DMS153 treated with DMSO at 0.1 percent for 48 hours (cell line): ENCODE results near the gene TMEM236.

Source experiments
- DNase-seq: peaks from one replicate; lab custom pipeline; 2025; ENCODE audit not compliant: unreplicated experiment; lab: John Stamatoyannopoulos, UW

Gene TMEM236

GRCh38 chr10:17787087-17787961 is 35.3 kb downstream of the TMEM236 start:
- DNase-seq = no peak

DNA sequence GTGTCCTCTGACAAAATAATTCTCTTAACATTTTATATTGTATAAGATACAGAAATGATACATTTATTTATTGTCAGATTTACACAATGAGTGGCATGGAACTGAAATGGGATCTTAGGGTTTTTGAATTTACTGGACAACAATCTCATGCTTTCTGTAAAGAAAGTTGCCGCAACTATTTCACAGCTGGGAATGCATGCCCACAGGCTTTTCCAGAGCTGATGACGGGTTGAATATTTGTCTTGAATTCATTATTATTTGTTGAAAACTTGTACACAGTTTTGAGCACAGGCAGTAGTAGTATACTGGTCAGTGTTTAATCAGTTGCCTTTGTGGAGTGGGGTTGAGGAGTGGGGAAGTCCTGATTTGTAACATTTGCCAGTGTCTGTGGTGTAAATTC is 36.6 kb downstream of the TMEM236 start:
- no peak for DNase-seq

DNA sequence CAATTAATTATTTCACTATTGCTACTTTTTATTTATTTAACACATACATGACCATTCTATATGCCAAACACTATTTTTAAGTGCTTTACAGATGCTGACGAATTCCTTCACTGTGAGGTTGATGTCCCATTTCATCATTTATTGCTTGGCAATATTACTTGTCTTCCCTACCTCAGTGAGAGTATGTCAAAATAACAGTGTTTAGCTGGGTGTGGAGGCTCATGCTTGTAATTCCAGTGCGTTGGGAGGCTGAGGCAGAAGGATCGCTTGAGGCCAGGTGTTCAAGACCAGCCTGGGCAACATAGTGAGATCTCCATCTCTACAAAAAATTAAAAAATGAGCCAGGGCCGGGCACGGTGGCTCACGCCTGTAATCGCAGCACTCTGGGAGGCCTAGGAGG is 37.4 kb downstream of the TMEM236 start:
- DNase-seq = no peak

- DNase-seq = no peak
Measured at GRCh38 chr10:17790651-17791050, 38.6 kb downstream of the TMEM236 start.

DNA sequence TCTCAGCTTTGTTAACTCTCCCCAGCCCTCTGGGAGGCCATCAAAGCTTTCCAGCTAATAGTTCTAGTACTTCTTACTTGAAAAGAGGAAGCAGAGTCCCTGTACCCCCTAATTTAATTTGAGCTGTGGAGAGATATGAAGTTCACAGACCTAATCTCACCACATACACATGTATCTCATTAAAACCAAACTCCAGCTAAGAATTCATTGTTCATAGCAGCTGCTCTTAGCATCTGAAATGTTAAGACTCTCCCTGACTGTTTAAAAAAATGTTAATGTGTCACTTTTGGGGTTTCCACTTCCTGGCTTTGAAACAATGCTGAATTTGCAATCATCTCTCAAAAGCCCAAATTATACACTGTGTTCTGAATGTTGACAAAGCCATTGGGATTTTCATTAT is 41.0 kb downstream of the TMEM236 start:
- no peak for DNase-seq

GRCh38 chr10:17793823-17794644 is 42.0 kb downstream of the TMEM236 start:
- DNase-seq = no peak

DNA sequence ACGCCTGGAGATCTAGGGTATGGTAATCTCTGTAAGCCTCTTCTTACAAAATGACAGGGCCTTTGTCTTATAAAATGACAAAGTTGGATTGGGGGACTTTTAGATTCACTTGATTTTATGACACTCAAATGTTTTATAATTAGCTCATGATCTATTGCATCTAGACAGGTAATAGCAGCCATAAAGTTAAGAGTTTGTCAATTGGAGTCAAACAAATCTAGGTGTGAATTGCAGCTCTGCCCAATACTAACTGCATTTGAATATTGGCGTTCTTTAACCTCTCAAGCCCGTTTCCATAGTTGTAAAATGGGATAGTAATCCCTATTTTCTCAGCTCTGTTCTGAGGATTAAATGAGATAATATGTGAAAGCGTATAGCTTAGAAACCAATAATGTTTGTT is 43.1 kb downstream of the TMEM236 start:
- no peak for DNase-seq

DNA sequence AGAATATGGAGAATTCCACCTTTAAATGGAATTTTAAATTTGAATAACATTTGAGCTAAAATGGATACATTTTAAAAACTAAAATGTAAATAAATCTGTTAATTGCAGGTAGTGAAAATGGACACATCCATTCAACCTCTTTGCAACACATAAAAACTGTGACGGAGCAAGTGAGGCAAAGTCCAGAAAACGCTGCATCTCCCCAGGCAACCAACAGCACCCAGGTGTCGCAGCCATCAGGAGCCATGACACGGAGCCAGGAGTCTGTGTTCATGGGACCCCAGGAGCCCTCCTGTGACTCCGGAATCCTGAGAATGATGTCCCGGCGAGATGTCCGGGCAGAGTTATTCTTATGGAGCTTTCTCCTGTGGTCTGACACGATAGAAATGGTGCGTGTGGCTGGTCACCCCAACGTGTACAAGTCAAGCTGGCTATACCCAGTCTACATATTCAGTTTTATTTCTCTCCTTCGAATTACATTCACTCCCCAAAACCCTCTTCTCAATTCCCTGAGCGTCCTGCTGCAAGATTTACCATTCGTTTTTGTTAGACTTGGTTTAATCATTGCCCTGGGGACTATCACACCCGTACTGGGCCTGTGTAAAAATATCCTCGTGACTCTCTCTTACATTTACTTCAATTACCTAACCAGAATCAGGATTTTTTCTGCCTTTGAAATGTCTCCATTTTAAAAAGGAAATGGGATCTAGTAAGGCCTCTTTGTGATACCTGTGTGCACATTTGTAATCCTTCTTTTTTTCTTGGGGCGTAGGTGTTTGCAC is 44.0 kb downstream of the TMEM236 start:
- DNase-seq = no peak

DNA sequence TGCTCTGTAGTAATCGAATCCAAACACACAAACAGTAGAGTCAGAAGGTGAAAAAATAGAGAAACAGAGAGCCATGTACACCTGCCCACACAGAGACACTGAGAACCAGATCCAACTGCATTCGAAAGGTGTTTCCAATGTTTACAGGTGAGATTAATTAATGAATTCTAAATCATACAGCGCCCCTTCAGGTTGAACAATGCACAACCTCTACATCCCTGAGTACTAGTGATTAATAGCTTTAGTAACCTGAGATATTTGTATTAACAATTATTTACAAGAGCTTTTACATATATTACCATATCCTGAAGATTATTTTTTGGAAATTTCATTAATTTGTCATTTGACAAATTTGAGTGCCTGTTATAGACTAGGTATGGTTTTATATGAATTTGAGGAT is 49.5 kb downstream of the TMEM236 start:
- no peak for DNase-seq

DNA sequence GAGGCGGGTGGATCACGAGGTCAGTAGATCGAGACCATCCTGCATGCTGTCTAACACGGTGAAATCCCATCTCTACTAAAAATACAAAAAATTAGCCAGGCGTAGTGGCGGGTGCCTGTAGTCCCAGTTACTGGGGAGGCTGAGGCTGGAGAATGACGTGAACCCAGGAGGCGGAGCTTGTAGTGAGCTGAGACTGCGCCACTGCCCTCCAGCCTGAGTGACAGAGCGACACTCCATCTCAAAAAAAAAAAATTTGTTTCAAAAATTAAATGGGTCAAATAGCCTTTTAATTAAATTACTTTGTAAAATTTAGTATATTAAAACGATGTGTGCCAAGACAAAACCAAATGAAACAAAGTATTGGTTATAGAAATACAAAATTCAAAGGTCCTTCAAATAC is 50.3 kb downstream of the TMEM236 start:
- no peak for DNase-seq

DNA sequence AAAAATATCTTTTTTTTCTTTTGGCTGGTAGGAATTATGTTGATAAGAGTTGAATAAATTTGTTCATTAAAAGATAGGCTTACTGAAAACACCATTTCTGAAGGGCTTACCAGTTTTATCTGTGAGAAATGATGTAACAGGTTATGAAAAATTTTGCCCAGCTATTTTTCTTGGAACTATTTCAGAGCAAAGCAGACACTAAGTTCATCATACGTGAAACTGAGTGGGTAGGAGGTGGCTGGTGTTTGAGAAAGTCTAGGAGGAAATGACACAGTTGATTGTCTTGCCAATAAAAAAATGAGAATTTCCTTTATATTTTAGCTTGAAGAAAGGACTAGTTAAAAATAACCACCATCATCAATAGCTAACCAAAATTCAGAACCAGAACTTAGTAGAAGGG is 51.0 kb downstream of the TMEM236 start:
- DNase-seq = no peak

- no peak for DNase-seq
Measured at GRCh38 chr10:17805330-17805729, 53.3 kb downstream of the TMEM236 start.

- no peak for DNase-seq
Measured at GRCh38 chr10:17805921-17806577, 54.0 kb downstream of the TMEM236 start.

DNA sequence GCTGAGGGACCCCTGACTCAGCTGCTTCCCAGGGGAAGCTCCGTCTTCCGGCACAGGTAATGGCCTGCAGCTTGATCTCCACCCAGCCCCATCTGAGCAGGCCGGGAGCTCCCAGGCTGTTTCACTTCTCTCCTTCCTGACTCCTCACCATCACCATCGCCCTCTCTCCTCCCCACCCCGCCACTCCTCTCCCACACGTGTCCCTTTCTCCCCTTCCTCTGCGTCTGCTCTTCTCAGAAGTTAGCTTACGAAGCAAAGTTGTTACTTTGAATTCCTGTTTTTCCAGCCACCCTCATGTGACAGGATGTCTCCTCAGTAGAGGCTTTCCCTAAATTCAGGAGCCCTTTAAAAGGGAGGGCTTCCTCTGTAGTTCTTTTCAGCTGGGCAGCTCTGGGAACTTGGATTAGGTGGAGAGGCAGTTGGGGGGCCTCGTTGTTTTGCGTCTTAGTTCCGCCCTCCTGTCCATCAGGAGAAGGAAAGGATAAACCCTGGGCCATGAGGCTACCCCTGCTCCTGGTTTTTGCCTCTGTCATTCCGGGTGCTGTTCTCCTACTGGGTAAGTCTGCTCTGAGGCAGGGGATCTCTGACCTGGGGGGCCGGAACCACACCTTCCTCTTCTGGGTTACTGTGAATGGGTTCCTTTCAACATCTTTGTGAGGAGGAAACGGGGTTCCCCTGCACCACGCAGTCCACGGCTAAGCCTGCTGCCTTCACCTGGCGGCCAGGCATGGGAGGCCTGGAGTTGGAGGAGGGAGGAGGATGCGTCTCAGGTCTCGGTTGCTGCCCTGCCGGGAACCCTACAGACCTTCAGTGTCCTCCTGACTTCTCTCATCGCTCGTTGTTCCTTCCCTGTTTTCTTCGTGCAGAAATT is 57.2 kb downstream of the TMEM236 start, which contains the start of gene MRC1:
Gene MRC1, plus strand, starts transcription at position 378 of the 871 bp plus-strand sequence. Its CDS starts 118 bp downstream, at position 496.
- no peak for DNase-seq

DNA sequence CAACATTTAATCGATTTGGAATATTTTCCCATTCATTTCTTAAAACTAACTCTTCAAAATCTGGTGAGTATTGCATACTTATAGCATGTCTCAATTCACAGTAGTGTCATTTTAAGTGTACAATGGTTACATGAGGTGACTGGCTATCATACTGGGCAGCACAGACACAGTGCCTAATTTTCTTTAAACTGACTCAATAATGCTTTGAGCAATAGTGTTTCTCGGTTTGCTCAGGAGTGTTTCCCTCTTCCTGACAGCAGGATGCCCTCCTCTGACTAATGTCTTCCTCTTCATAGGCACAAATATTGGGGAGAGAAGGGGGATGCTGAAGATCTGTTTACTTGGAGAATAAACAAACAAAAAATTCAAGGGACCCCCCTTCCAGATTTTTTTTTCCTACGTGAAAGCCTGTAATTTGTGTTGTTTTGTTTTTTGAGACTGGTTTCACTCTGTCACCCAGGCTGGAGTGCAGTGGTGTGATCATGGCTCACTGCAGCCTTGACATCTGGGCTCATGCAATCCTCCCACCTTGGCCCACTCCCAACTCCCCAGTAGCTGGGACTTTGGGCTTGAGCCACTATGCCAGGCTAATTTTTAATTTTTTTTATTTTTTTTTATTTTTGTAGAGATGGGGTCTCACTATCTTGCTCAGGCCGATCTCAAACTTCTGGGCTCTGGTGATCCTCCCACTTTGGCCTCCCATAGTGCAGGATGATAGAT is 59.3 kb downstream of the TMEM236 start:
- no peak for DNase-seq

- DNase-seq = no peak
Measured at GRCh38 chr10:17814973-17815372, 63.0 kb downstream of the TMEM236 start.

GRCh38 chr10:17816199-17816598 is 64.2 kb downstream of the TMEM236 start:
- no peak for DNase-seq

DNA sequence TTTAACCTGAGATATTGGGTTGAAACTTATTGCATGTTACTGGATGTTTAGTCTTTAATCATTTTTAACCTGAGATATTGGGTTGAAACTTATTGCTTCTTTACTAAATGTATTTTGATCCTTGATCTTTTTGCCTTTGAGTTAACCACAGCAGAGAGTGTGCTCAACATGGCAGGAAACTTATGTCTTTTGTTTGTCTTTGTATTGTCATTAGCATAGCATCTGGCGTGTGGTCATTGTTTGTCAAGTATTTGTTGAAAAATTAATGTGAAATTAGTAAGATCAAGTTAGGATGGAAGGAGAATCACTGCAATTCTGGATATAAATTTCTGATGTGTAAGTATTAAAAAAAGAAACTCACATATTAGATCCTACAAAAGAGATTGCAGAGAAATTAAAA is 65.3 kb downstream of the TMEM236 start:
- DNase-seq = no peak

DNA sequence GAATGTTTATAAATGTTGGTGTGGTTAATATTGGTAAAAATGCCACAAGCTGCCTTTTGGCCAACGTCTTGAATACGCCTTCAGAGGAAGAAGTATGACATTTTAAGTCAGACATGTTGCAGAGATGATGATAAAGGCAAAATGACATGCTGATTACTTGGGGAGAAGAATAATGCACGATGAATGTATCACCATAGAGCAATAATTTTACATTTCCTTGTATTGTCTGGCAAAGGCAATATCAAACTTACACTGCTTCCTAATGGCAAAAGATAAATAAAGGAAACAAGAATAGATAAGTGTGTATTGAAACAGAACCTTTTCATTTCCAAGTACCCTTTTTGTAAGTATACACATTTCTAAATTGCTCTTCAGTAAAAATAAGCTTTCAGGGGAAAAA is 65.8 kb downstream of the TMEM236 start:
- no peak for DNase-seq
